GM12801 (cell line): Measurements from ENCODE around the gene PACS2.

Experiments used
- TF ChIP-seq, protein P1 (sequence below): IDR thresholded peaks from one replicate; pipeline ENCODE4 v1.5.1; 2011; ENCODE audit warnings: control low read depth; ENCODE audit not compliant: insufficient read length; ENCODE audit errors: extremely low read depth

PACS2 gene

DNA sequence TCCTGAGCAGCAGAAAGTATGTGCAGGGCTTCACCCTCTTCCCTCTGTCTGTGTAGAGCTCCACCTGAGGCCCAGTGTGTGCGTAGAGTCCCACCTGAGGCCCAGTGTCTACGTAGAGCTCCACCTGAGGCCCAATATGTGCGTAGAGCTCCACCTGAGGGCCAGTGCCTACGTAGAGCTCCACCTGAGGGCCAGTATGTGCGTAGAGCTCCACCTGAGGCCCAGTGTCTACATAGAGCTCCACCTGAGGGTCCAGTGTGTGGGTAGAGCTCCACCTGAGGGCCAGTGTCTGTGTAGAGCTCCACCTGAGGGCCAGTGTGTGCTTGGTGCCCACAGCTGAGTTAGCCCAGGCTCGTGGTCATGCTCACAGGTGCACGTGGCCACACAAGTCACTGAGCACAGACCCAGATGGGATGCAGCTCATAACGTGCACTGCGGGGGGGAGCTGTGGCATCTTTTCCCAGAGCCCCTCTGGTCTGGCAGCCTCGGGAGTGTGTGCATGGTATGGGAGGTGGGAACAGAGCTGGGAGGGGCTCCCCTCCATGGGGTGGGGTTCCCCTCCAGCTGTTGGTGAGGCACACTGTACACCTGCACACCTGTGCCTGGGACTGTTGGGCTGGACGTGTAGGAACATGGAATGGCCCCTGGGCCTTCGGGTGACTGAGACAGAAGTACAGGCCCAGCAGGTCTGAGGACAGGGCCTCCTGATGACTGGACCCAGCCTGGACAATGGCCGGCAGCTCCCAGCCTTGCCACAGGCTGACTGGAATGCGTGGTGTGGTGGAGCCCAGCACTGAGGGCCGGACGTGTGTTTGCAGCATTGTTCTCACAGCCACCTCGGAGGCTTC is 20.1 kb downstream of the PACS2 start:
- TF ChIP-seq, protein P1, sequence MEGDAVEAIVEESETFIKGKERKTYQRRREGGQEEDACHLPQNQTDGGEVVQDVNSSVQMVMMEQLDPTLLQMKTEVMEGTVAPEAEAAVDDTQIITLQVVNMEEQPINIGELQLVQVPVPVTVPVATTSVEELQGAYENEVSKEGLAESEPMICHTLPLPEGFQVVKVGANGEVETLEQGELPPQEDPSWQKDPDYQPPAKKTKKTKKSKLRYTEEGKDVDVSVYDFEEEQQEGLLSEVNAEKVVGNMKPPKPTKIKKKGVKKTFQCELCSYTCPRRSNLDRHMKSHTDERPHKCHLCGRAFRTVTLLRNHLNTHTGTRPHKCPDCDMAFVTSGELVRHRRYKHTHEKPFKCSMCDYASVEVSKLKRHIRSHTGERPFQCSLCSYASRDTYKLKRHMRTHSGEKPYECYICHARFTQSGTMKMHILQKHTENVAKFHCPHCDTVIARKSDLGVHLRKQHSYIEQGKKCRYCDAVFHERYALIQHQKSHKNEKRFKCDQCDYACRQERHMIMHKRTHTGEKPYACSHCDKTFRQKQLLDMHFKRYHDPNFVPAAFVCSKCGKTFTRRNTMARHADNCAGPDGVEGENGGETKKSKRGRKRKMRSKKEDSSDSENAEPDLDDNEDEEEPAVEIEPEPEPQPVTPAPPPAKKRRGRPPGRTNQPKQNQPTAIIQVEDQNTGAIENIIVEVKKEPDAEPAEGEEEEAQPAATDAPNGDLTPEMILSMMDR, result no peak

DNA sequence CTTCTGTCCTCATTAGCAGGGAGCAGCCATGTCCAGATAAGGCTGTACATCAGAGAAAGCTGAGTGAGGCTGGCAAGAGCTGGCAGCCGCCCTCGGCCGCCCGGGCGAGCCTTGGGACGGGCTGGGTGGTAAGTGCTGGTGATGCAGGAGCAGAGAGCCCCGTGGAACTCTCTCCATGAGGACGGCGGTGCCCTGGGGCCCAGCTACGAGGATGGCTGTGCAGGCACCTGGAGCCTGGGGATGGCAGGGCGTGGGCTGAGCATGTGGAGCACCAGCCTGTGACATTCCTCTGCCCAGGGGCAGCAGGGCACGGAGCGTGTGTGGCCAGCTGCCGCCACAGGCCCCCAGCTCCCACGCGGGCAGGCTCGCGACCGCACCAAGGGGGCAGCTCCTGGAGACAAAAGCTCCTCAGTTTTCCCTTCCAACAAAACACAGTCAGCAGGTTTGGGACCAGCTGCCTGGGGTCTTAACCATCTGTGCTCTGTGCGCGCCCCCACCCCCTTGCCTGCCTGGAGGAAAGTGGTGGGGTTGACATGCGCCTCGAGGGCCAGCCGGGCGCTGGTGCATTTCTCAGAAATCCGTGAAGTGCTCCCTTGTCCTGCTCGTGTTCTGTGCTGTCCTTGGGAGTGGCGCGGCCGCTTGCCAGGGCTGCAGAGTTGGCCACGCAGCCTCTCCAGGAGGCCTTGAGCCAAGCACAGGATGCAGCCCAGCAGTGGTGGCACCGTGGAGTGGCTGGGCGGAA is 21.4 kb downstream of the PACS2 start:
- TF ChIP-seq, protein P1, result no peak

DNA sequence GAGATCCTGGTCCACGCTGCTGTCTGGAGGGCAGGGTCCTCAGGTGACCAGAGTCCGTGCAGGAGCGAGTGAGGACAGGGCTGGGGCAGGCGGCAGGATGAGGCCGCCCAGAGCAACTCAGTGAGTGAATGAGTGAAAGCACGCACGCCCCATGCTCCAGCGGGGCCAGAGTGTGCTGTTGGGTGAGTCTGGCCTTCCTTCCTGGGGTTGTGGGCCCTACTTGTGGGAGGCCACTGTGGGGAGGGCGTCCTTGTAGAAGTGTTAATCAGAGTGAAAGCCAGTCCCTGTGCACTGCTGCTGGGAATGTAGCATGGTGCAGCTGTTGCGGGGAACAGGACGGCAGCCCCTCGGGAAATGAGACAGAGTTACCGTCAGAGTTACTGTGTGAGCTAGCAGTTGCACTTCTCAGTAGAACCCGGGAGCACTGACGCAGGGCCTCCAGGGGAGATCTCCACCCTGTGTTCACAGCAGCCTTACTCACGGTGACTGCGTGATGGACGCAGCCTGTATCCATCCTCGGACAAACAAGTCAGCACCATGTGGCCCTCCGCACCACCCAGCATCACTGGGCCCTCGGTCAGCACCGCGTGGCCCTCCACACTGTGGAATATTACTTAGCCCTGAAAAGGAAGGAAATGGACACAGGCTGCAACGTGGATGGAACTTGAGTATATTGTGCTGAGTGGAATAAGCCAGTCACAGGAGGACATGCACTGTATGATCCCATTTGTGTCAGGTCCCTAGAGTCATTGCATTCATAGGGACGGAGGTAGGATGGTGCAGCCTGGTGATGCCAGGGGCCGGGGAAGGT is 22.1 kb downstream of the PACS2 start:
- TF ChIP-seq, protein P1, result no peak

DNA sequence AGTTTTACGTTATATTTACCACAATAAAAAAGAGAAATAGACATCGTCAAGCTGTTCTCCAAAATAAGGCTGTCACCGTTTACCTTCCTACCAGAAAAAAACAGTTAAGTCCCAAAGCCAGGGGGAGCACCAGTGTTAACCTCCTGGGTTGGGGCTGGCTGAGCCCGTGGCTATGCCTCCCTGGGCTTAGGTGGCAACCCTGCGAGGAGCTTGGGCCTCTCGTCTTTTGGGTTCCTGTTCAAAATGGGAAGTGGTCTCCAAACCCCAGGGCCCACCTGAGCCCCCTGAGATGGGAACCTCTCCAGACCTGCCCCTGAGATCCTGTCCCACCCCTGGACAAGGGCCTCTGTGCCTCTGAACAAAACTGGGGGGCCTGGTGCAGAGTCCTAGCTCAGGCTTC is 22.9 kb downstream of the PACS2 start:
- TF ChIP-seq, protein P1, result no peak

DNA sequence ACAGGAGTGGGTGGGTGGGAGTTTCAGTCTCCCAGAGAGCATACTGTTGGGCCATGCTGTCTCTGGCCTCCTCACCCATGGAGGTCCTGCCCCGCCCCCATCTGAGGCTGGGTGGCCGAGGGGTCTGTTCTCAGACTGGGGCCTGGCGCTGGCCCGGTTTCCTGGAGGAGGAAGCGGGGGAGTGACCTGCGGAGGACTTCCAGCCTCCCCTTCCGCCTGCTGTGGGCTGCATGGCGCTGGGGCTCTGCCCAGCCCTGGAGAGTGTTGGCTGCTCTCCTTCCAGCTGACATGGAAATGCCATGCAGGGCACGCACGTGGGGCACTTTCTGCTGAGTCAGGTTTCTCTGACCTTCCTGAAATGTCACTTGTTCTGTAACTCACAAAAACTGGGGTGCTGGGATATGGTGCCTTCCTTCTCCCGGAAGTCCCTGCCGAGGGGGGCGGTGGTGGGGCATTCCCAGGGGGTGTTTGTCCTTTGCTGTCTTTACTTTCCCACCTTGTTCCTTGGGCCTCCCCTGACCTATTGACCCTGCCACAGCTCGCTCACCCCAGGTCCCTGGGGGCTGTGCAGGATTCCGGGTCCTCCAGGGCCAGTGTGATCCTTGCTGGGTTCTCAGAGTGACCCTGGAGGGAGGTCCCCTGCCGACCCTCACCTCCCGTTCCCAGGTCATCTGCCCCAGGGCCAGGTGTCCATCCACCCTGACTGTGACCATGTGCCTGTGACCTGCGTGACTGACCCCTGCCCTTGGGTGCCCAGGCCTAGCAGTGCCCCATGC is 23.6 kb downstream of the PACS2 start:
- TF ChIP-seq, protein P1, result no peak

DNA sequence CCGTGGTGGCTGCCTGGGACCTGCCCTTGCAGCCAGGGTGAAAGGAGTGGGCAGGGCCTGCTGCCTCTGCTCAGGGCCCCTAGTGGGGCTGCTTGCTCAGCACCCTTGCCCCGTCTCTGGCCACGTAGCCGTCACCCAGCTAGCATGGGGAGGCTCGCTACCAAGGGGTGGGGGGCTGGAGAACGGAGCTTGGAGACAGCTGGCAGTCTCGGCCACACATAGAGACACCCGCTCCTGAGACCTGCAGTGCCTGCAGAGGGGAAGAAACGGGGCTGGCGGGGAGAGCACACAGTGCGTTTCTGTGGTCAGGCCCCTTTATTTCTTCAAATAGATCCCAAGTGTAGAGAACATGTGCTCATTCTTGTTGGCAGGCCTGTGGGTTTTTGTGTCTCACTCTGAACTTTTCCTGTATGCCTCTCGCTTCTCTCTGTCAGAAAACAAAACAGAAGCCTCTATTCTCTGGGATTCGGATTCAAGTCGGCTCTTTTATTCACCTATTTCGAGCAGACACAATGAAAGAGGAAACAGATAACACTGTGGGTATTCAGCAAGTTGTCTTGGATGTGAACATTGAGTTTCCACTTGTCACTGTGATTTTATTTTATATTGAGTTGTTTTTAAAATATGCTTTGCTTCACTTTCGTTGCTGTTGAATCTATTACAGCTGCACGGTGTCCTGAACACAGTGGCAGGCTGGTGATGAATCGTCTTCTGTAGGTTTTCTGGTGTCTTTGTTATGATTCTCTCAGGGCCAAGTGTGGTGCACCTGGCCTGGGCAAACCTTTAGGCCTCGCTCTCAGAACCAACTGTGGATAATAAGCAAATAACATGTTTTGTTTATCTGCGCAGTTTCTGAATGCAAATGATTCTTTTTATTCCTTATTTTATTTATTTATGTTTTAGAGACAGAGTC is 26.5 kb downstream of the PACS2 start:
- TF ChIP-seq, protein P1, result no peak
